T-helper 2 cell (primary cell): ENCODE measurements around the gene ARNT2.

Experiments
- DNase-seq, 5 experiments: peaks; one replicate each; pipeline versions ENCODE4 v3.0.0 to v3.0.0-alpha.2; 2012 to 2022

ARNT2 gene

DNA sequence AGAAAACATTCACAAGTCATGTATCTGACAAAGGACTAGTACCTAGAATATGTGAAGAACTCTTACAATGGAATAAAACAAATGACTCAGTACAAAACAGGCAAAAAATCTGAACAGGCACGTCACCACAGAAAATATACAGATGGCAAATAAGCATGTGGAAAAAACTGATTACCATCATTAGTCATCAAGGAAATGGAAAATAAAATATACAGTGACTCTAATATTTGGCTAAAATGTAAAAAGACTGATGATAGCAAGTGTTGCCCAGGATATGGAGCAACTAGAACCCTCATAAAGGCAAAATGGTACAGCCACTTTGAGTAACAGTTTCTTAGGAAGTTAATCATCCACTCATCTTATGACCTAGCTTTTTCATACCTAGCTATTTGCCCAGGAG, 195.2 kb downstream of the ARNT2 start:
- DNase-seq = no peak

DNA sequence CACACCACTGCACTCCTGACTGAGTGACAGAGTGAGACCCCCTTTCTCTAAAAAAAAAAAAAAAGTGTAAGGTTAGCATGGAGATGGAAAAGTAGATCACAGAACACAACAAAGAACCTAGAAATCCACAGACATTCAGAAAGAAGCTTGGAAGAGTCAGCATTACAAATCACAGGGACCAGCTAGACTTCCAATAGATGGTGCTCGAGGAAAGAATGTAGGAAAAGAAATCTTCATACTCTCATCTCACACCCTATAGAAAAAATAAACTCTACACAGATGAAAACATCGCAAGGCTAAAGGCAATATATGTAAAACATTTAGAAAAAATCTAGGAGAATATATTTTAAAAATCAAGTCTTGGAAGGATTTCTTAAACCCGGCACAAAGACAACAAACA, 196.4 kb downstream of the ARNT2 start:
- DNase-seq = no peak

DNA sequence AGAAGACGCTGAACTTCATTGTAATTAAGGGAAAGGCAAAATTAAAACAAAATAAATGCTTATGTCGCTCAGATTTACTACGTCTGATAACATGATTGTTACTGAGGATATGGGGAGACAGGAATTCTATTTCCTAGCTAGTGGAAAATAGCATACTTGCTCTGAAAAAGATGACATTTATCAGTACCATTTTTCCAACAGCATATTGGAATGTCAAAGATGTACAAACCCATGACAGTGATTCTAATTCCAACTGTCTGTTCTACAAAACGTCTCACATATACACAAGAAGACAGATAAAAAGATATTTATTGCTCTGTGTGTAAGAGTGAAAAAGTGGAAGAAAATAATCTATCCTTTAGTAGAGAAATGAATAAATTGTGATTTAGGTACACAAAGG, 197.1 kb downstream of the ARNT2 start:
- no peak for DNase-seq

GRCh38 chr15:80604583-80605575, 200.7 kb downstream of the ARNT2 start:
- no peak for DNase-seq

- no peak for DNase-seq
Observed at GRCh38 chr15:80605591-80606150, 201.5 kb downstream of the ARNT2 start.

GRCh38 chr15:80606511-80607071, 202.4 kb downstream of the ARNT2 start:
- DNase-seq = no peak

DNA sequence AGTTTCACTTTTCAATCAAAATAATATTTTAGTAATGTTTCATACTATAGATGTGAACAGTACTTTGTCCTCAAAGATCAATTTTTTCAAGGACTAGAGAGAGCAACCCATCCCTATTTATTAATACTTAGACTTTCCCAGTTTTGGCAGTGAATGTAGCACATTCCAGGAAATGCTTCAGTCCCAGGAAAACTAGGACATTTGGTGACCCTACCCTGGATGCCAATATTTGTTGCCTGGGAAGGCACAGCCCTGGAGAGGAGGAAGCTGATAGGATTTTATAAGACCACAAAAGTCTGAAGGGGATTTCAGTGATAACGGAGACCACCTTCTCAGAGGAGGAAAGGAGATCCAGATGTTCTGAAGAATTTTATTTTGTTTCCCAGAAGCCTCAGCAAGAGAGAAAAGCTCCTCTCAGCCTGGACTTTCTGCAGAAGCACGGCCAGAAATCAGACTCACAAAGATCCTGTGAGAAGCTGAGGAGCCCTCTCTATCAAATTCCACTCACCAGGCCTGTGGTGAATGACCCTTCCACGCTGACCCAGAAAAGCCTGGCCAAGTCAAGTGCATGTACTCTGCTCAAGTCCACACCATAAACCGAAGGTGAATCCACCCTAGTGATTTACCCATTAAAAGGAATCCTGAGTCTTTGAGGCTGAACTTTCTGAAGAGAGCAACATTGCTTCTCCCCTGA, 203.3 kb downstream of the ARNT2 start:
- DNase-seq = no peak

DNA sequence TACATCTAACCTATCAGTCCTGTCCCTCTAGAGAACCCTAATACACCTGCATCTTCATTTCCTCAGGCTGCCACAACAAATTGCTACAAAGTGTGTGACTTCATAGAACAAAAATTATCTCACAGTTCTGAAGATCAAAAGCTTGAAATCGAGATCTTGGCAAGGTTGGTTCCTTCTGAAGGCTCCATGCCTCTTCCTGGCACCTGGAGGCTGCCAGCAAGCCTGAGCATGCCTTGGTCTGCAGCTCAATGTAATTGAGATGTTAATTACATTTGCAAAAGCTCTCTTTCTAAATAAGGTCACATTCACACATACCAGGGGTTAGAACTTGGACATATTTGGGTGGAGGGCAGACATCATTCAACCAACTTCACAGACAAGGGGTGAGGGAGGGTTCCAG, 204.5 kb downstream of the ARNT2 start:
- no peak for DNase-seq

GRCh38 chr15:80609091-80609490, 204.9 kb downstream of the ARNT2 start:
- DNase-seq = no peak

DNA sequence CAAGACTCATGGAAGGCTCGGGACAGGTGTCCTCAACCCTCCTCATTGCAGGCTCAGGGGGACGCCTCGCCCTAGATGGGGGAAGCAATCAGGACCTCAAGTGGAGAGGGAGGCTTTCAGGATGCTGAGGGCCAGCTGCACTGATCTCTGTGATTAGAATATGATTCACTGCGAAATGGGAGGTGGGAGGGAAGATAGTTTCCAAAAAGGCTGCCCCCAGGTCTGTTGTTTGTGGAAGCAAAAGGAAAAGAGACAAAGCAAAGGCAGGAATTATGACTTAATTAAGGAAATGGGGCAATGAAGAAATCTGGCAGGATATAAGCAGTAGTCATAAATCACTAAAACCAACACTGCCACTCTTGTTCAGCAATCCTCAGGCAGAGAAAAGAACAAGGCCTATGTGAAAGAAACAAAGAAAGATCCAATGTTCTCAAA, 205.3 kb downstream of the ARNT2 start:
- no peak for DNase-seq

GRCh38 chr15:80611543-80612080, 207.4 kb downstream of the ARNT2 start:
- DNase-seq = no peak

DNA sequence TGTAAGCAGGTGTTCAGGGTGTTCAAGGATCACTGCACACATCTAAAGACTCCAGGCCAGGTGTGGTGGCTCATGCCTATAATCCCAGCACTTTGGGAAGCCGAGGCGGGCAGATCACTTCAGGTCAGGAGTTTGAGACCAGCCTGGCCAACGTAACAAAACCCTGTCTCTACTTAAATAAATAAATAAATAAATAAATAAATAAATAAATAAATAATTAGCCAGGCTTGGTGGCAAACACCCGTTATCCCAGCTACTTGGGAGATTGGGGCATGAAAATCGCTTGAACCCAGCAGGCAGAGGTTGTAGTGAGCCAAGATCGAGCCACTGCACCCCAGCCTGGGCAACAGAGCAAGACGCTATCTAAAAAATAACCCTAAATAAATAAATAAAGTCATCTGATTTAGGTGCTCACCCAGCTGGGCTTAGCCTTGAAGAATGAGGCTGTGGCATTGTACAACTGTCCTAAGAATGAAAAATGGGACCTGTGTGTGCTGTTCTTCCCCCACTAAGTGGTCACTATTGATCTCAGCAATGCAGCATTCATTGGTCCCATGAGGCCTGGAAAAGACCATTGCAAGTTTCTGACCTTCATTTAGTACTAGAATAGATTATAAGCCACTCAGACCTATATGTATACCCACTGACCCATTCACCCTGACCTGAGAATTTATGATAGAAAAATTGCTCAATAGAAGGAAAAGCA, 208.1 kb downstream of the ARNT2 start:
- no peak for DNase-seq

DNA sequence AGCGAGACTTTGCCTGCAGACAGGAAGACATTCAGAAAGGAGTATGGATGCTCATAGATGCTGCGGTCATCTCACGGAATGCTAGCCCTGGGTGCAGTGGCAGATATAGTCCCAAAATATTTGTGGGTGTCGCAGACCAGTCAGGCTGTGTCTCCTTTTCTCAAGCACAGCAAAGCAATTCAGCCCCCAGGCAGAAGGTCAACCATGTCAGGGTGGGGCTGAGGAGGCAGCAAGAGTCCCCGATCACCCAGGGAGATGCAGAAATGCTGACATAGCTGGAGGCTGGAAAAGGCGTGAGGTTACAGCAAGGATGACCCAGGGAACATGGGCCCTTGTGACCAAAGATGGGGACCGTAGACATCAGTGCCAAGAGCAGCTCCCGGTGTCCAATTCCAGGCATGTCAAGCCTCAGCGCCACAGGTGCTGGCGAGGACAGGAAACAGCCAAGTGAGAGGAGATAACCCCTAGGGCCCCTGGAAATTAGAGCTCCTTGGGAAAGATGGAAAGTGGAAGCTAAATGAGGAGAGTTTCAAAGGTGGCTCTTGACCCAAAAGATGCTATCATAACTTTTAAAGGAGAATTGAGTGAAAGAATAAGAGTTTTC, 209.7 kb downstream of the ARNT2 start:
- no peak for DNase-seq

DNA sequence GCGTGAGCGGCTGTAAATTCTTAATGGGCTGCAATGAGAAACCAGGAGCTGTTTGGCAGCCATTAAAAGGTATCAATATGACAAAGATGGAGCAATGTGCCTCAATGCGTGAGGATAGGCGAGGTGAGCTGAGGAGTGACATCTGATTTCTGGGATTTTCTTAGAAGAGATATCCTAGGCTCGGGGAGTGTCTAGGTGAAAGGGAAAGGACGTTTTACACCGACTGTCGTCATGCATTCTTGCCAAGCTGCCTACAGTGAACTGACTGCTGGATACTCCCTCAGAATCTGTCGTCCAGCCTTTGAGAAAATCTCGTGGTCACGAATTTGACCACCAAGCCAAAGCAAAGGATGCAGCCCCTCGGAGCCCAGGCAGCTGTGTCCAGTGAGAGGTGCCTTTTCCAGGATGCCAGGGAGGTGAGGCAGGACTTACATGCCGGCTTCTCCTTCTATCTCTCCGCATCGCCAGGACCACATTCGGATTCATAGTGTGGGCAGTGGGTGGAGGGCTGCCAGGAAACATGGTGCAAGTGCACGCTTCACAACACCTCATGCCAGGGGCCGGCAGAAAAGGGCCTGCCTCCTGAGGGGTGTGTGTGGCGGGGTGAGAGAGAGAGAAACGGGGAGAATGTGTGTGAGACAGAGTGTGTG, 210.7 kb downstream of the ARNT2 start:
- no peak for DNase-seq

DNA sequence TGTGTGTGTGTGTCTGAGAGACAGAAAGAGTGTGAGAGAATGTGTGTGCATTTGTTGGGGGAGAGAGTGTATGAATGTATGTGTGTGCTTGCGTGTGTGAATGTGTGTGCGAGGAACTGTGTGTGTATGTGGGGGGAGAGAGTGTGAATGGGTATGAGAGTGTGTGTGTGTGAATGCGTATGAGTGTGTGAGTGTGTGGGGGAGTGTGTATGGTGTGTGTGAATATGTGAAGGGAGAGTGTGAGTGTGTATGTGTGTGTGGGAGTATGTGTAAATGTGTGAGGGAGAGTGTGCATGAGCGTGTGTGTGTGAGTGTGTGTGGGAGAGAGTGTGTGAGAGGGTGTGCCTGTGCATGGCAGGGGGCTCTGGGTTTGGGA, 211.2 kb downstream of the ARNT2 start:
- no peak for DNase-seq

DNA sequence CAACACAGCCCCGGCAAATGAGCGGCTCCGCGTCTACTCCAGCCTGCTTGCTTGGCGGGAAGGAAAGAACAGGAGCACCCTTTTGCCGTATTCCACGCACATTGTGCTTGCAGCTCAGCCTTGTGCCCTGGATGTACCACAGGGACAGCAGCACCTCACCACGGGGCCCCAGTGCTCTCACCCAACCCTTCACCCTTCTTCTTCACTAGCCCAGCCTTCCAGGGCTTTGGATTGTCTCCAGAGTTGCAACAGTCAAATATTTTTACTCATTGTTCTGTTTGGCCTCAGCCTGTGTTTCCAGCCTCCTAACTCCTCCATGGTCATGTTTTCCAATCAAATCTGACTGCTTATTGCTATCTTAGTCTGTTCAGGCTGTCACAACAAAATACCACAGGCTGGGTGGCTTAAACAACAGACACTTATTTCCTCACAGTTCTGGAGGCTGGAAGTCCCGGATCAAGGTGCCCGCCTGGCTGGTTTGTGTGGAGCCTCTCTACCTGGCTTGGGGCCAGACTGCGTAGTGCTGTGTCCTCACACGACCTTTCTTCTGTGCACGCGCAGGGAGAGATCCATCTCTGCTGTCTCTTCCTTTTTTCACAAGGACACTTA, 211.7 kb downstream of the ARNT2 start:
- DNase-seq = no peak

- DNase-seq = no peak
Observed at GRCh38 chr15:80618685-80619400, 214.7 kb downstream of the ARNT2 start.

- no peak for DNase-seq
Observed at GRCh38 chr15:80619680-80620079, 215.5 kb downstream of the ARNT2 start.

DNA sequence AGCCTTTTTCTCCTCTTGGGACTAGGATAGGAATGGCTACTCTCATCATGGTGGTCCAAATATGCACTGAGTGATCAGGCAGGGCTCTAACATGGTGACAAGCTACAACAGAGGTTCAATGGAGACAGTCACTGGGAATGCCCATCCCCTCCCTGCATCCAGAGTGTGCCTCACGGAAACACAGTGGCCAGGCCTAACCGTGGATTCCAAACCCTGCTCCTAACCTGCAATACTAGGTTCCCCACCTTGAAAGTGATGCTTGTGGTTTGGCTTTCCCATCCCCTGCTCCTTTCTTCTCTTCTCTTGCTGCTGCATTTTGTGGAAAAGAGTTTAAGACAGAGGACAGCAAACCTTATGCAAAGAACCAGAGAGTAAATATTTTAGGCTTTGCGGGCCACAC, 216.0 kb downstream of the ARNT2 start:
- DNase-seq = no peak

DNA sequence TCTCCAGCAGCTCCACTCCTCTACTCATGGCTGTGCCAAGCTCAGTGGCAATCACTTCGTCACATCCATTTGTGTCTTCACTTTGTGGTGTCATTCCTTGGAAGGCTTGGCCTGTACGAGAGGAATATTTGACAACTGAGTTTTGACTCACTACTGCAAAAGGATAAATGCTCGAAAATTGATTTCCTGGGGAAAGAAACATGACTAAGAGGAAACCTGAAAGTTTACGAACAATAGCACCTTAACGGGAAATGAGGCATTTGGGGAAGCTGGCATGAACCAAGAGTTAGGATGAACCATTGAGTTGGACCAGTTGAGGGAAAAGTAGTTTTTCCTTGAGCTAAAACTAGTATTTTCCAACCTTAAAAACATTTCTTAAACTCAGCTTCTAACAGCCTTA, 216.7 kb downstream of the ARNT2 start:
- no peak for DNase-seq
